Peyer's patch (tissue), 4 donors: ENCODE data around the gene AIF1L. TPM values are rescaled to one million over a fixed set of nuclear protein-coding genes. Genes with fewer than 3 reads are reported as not detected.

ENCODE experiments used
- DNase-seq, 3 donors: peaks; one replicate each; pipeline ENCODE4 v3.0.0-alpha.2; 2017 to 2019
- H3K27ac ChIP-seq, 4 donors: fragments of 200-600 bp; sonication (generic); one replicate each; pipeline ENCODE4 v1.5.1; 2016 to 2019
- H3K27me3 ChIP-seq, 2 donors: fragments of 200-600 bp; sonication (generic); one replicate each; pipeline ENCODE4 v1.5.1; 2019
- H3K36me3 ChIP-seq, 3 donors: fragments of 200-600 bp; sonication (generic); one replicate each; pipeline ENCODE4 v1.5.1; 2016 to 2019
- H3K4me1 ChIP-seq, 4 donors: fragments of 200-600 bp; sonication (generic); one replicate each; pipeline ENCODE4 v1.5.1; 2016 to 2019
- H3K4me3 ChIP-seq, 4 donors: fragments of 200-600 bp; sonication (generic); 1 replicate in 3 of 4; 2 replicates in 1 of 4; pipeline ENCODE4 v1.5.1; 2016 to 2019; ENCODE audit warnings: mild to moderate bottlenecking in 1 of 4
- H3K9me3 ChIP-seq, 4 donors: fragments of 200-600 bp; sonication (generic); one replicate each; pipeline ENCODE4 v1.5.1; 2016 to 2019; ENCODE audit warnings: mild to moderate bottlenecking in 1 of 4
- CTCF ChIP-seq, 6 experiments: fragments of 450-650 bp in 4 of 6; fragments of 200-600 bp in 2 of 6; sonication (generic) in 1 of 6; IDR thresholded peaks; one replicate each; pipeline ENCODE4 v1.5.1; 2017 to 2019; ENCODE audit warnings: antibody characterized with exemption in 6 of 6, mild to moderate bottlenecking in 3 of 6, moderate library complexity in 1 of 6
- POLR2A ChIP-seq, 2 donors: fragments of 450-650 bp; IDR thresholded peaks; one replicate each; pipeline ENCODE4 v1.5.1; 2017; ENCODE audit warnings: antibody characterized with exemption in 2 of 2, mild to moderate bottlenecking in 2 of 2, moderate library complexity in 2 of 2
- total RNA-seq, 4 donors: library from RNA; depleted of rRNA; stranded (reverse); fragments of >200 nt; gene quantifications; one replicate each; pipeline ENCODE4 v1.1.0, GENCODE V29; 2016

AIF1L gene
- total RNA-seq, 4 donors from 2014 or later = 1.5 to 10.7 (median 2.8) TPM

- no peaks in the 10 kb centered on the region for H3K9me3 ChIP-seq
- DNase-seq = no peak
- TF ChIP-seq POLR2A (IDR thresholded peaks at IDR 0.05) (no peak), CTCF (IDR thresholded peaks at IDR 0.05) (no peak)
- H3K27ac ChIP-seq = no peak overlapping the region
- no peak overlapping the region for H3K4me3 ChIP-seq
- H3K4me1 ChIP-seq = no peaks in the 10 kb centered on the region
- H3K27me3 ChIP-seq = no peaks in the 10 kb centered on the region
- H3K36me3 ChIP-seq = no peaks in the 10 kb centered on the region
Measured at GRCh38 chr9:131072871-131073237, 23.5 kb upstream of the AIF1L start.

- no peak for DNase-seq
- H3K4me1 ChIP-seq = no peaks in the 10 kb centered on the region
- no peaks in the 10 kb centered on the region for H3K9me3 ChIP-seq
- no peaks in the 10 kb centered on the region for H3K27me3 ChIP-seq
- TF ChIP-seq POLR2A (IDR thresholded peaks at IDR 0.05) (no peak), CTCF (IDR thresholded peaks at IDR 0.05) (no peak)
- no peak overlapping the region for H3K4me3 ChIP-seq
- H3K27ac ChIP-seq = no peak overlapping the region
- no peaks in the 10 kb centered on the region for H3K36me3 ChIP-seq
Measured at GRCh38 chr9:131076347-131077195, 19.8 kb upstream of the AIF1L start.

- H3K9me3 ChIP-seq = no peaks in the 10 kb centered on the region
- no peak overlapping the region for H3K27ac ChIP-seq
- H3K4me1 ChIP-seq = no peaks in the 10 kb centered on the region
- no peak for TF ChIP-seq POLR2A (IDR thresholded peaks at IDR 0.05)
- no peak for TF ChIP-seq CTCF (IDR thresholded peaks at IDR 0.05)
- no peaks in the 10 kb centered on the region for H3K36me3 ChIP-seq
- DNase-seq = no peak
- H3K27me3 ChIP-seq = no peaks in the 10 kb centered on the region
- no peak overlapping the region for H3K4me3 ChIP-seq
Measured at GRCh38 chr9:131078427-131079366, 17.6 kb upstream of the AIF1L start.

DNA sequence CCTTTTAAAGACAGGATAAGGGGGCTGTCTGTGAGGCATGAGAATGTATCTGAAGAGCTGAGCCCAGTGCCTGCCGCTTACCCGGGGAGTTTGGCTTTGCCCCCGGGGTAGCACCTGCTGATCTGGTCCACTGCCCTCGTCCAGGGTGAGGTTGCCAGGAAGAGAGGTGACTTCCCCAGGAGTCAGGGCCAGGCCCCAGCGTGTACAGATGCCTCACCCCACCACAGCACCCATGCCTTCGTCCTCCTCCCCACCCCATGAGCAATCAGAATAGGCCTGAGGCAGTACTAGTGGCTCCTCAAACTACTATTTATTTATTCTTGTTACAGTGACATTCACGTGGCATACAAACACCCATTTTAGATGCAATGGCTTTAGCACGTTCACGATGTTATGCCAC lies 15.7 kb upstream of the AIF1L start:
- Histone ChIP-seq H3K9me3 (no peaks in the 10 kb centered on the region), H3K36me3 (no peaks in the 10 kb centered on the region), H3K27ac (no peak overlapping the region), H3K27me3 (no peaks in the 10 kb centered on the region), H3K4me3 (no peak overlapping the region), H3K4me1 (no peaks in the 10 kb centered on the region)
- no peak for DNase-seq
- TF ChIP-seq POLR2A (IDR thresholded peaks at IDR 0.05) = no peak
- no peak for TF ChIP-seq CTCF (IDR thresholded peaks at IDR 0.05)

DNA sequence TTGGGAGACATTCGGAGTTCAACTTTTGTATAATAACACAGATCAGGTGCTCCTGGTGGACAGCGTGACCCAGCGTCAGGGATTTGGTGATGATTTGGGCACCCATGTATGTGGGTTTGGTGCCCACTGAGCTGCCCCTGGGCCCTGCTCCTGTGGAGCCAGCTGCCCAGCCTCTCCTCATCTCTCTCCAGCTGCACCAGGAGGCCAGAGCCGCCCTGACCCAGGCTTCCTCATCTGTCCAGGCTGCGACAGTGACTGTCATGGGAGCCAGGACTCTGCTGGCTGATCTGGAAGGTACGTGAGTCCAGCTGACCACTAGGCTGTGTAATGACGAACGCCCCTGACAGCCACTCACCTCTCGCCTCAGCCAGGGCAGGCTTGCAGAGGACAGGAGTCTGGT lies 14.5 kb upstream of the AIF1L start:
- Histone ChIP-seq H3K27me3 (no peaks in the 10 kb centered on the region), H3K4me3 (no peak overlapping the region), H3K4me1 (no peaks in the 10 kb centered on the region), H3K36me3 (no peaks in the 10 kb centered on the region), H3K9me3 (no peaks in the 10 kb centered on the region), H3K27ac (no peak overlapping the region)
- TF ChIP-seq POLR2A (IDR thresholded peaks at IDR 0.05) (no peak), CTCF (IDR thresholded peaks at IDR 0.05) (no peak)
- no peak for DNase-seq
